HG02884 (cell line): ENCODE data around the gene GSX2.

Source experiments
- ATAC-seq: cut with Tn5 transposase; IDR thresholded peaks from one replicate; pipeline ENCODE4 v1.9.1; 2021; ENCODE audit warnings: mild to moderate bottlenecking, moderate library complexity; ENCODE audit not compliant: unreplicated experiment

GSX2 gene

DNA sequence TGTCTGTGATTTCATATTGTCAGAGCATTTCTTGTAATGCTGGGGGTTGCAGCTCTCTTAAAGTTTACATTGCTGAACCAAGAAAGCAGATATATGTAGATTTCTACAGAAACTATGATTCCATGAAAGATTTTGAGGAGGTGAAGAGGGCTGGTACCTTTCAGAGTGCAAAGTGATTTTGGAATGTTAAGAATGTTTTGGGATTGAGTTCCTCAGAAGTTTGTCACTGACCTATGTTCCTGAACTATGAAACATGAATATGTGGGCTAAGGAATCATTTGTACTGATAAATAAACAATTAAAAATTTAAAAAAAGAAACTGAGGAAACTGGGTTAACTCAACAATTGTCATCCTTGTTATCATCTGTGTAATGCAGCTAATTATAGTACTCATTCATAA lies 23.3 kb upstream of the GSX2 start:
- no peak for ATAC-seq

DNA sequence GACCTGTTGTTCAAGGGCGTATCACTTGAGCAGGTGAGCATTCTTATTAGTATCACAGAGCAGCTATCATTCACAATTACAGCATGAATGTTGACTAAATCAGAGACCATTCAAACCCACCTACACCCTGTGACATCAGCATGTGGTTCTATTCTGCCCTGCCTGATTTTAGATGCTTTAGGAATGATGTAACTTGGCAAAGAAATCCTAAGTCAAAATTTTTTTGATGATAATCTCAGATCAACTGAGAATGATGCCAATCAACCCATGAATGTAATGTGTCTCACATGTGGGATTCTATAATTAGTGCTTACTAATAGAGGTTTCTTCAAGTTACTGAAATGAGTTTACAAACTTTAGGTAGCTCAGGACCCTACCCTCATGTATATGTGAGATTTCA lies 22.2 kb upstream of the GSX2 start:
- no peak for ATAC-seq

DNA sequence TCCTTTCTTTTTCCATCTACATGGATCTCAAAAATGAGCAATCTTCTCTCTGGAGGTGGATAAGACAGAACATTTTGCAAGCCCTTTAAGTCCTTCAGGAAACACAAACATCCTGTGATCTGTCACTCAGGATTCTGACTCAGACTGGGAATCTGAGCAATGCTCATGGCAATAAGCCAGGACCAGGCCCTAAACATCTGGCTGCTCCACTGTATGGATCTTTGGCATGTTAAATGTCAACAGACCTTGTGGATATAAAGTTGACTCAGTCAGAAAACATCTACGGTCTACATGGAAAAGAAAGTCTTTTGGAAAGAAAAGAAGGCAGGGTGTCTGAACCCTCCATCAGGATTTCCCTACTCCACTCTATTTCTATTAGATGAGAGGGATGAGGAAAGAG lies 17.8 kb upstream of the GSX2 start:
- no peak for ATAC-seq

DNA sequence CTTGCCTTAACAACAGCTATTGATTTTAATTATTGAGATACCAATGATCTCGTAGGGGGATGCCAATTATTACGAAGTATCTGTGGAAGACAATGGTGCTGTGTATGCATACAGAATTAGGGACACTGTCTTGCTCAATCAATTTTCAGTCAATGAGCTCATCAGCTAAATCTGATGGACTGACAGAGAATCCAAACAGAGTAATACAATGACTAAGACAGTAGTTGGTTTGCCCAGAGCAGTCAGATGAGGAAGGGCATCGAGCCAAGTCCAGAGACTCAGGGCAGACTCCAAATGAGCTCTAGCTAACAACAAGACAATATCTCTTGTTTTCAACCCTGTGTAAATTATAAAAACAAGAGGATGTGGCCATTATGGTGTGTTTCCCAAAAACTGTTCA lies 14.7 kb upstream of the GSX2 start:
- ATAC-seq, result no peak

DNA sequence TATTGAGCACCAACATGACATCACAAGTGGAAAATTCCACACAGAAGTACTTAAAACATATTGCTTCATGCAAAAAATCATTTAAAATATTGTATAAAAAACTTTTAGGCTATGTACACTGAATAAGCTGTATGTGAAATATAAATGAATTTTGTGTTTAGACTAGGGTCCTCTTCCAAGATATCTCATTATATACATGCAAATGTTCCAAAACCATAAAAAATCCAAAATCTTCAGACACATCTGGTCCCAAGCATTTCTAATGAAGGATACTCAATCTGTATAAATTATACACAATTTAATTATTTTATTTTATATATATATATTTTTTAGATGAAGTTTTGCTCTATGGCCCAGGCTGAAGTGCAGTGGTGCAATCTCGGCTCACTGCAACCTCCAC lies 10.1 kb upstream of the GSX2 start:
- ATAC-seq, result no peak

DNA sequence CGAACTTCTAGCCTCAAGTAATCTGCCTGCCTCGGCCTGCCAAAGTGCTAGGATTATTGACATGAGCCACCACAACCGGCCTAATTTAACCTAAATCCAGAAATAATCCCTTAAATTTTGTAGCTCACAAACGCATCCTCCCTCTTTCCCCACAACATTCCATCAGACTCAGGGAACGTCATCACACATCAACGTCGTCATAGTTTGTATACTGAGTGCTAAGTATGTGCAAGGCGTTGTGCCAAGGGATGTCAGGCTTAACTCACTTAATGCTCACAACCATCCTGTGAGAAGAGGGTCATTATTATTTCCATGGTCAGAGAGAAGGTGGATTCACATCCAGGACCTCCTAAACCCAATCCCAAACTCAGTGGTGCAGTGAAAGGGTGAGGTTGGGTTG lies 9.6 kb upstream of the GSX2 start:
- ATAC-seq, result no peak

DNA sequence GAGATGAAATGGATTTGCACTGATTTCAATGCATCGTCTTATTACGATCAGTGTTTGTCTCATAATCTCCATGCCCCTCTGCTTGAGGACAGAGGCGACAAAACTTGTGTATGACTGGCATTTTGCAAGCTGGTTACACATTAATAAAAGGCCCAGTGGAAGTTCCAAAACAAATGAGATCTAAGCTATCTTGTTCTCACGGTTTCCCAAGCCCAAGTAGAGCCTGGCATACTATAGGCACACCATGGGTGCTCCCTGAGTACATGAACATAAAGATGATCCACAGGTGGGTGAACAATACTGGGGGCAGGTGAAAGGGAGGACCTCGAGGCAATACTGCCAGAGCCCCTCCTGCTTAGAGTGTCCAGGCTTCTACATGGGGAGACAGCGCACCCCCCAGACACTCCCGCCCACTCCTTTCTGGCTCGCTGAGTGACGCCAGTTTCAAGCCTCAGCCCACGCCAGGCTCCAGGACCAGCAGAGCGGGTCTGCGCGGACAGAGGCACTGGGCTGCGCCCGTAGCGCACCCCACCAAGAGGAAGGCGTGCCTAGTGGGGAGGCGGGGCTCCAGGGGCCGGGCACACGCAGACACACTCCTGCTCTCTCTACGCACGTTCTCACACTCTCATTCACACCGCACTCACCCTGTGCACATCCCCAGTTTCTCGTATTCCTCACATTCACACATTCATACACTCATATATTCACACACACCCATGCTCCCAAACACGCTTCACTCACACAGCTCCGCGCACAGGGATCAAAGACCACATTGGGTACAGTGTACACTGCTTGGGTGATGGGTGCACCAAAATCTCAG lies 8.9 kb upstream of the GSX2 start:
- peak; percentile 50 for ATAC-seq

DNA sequence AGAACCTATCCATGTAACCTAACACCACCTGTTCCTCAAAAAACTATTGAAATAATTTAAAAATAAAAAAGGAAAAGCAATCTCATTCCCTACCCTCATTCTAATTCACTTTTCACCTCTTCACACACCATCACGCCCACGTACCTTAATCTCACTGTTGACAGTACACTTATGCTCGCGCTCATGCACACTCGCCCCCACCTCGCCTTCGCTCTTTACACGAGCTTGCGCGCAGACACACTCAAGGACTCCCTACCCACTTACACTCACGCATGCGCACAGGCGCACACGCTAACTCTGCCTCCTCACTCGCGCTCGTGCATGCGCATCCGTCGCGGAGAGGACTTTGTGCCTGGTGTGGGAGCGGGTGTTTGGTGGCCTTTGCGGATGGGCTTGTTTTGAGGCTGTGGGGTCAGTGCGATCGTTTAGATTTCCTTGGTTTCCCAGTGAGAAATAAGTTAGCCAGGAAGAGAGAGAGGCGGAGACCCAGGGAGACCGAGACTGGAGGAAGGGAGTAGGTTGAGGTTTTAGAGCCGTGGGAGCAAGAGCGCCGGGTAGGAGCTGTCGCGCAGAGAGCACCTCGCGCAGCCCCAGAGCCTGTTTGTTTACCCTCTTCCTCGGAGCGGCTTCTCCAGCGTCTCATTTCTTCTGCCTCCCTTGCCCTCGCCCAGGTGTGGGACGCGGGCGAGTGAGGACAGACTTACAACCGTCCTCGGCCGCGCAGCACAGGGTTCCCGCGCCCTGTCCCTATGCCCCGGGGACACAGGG lies 8.1 kb upstream of the GSX2 start:
- ATAC-seq, result peak; percentile 79

DNA sequence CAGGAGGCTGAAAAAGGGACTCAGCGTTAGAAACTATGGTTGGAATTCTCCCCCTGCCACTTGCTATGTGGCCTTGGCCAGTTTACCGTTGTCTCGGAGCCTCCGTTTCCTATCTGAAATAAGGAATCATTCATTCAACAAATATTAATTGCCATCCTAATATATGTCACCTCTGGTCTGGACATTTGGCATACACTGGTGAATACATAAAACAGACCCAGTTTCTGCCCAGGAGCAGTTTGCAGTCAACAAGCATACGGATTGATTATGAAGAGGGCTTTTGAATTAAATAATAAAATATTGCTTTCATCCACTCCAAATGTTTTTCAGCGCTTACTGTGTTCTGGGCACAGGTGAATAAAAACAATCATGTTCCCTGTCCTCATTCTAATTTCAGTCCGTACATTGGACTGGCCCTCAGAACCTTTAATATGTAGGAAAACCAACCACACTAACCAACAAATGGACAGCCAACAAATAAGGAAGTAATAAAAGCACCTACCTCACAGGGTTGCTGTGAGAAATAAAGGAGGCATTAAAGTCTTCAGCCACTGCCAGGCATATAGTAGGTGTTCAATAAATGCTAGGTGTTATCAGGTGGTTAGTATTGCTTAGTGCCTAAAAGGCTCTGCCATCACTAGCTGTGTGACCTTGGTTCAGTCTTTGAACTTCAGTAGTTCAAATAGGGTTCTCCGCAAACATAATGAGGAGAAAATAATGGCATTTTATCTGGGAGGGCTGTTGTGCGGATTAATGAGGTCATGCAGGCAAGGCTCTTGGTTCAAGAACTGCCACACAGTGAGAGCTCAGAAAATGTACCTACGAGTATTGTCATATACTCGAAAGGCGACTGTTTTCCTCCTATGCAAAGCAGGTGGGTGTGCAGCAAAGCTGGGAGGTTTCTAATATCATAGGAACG lies 7.3 kb upstream of the GSX2 start:
- no peak for ATAC-seq

DNA sequence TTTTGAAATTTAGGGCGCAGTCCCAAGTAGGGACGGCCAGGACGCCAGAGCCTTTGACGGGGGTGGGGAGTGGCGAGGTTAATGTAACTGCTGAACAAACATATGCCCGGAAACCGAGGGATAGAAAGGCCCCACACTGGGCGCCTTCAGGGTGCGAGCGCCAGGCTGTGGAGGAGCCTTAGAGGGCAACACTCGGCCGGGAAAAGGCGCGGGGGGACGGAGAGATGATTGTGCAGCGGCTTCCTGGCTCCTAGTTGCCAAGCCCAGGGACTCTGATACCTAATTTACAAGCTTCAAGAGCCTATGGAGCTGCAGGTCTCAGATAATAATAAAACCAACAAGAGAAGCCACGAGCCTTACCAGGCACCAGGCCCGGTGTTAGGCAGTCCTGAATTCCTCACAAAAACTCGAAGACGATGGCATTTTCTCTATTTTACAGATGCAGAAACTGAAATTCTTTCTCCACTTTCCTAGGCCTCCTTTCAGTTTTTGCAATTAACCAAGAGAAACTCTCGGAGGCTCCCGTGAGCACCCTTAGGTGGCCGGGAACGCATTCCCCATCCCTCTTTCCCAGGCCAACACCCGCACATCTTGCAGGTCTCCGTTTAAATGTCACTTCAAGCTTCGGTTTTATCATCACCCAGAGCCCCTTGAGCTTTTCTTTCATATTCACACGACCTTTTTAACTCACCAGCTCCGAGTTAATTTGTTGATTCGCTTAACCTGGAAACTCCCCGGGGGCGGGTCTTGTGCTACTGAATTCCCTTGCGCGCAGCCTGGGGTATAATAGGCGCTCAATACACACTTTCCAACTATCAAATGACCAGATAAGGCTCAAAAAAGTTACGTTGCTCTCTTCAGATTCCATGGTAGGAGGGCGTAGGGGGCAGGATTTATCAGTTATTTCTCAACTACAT lies 6.4 kb upstream of the GSX2 start:
- no peak for ATAC-seq

DNA sequence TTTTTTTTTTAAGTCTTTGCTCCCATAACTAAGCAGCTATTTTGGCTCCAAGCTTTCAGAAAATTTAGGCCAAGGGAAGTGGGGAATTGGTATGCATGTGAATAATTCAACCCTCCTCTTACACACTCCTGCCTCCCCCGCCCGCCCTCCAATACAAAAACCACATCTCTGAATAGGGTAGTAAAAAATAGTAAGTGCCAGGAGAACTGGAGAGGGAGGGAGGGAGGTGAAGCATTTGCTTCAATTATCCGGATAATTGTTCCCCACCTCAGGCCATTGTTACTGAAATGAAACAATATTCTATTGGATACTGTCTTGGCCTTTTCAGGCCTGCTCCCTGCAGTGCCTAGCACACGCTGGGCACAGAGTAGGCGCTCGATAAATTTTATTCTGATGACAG lies 5.5 kb upstream of the GSX2 start:
- ATAC-seq, result no peak

DNA sequence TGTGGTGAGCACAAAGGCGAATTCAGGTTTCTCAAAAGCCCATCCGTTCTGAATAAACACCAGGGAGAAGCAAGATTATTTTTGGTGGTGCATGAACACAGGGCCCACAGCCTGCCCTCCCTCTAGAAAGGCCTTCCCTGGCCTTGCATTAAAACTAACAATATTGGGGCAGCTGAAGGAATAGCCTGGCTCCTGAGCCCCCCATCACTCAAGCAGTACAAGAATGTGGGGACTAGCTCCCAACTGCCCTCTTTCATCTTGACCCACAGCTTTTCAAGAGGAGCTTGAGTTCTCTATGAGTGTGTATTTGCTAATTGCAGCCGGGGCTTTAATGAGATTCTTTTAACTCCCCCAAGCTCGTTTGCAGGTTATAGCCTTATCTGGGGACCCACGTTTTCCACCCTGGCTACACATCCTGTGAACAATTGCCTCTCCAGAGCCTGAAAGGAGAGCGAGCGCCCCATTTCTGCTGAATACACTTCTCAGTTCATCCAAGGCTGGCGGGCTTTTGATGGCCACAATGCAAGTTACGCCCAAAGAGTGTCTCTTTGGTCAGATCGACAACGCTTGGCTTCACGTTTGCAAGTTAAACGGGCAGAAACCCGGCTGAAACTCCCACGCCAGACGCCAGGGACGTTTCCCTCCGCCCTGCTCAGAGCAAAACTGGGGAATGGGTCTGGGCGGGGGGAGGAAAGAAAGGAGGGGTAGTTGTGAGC lies 4.7 kb upstream of the GSX2 start:
- no peak for ATAC-seq

DNA sequence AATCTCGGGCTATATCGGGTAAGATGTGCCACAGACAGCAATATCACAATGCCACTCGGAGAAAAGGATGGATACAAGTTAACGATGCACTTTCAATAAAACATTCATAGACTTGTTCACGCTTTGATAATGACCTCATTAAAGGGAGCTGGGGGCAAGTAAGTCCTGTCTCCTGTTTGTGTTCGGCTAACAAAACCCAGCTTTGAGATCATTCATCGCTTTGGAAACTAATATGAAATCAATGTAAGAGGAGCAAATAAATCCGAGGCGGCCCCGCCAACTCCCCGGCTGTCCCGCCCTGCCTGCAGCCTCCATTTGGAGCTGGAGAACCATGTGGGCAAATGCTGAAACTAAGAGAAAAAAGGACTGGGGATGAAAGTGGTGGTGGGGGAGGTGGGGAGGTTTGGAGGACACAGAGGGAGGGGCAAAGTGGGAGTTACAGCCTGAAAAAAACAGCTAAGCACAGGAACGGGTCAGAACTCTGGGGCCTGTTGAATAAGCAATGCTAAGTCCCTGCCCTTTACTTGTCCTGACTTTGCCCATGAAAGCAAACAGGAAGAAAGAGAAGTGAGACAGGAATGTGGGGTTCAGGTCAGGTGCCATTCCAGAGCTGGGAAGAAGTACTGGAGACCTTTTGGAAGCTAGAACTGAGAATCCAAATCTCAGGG lies 3.5 kb upstream of the GSX2 start:
- no peak for ATAC-seq

DNA sequence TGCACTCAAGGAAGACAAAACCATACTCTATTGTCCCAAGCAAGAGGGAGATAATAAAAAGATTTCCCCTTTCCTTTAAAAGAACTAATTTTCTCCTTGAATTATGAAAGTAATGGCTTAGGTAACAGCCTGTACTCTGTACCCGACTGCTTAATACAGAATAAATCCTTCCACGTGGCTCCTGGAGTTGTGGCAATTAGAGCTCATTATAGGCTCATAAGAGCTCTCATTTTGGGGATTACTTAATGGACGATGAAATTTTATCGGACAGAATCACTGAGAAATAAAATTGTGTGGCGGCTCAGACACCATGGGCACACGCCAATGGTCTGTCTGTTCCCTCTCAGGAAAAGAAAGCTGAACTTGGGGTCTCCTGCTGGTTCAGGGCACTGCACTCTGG lies 2.8 kb upstream of the GSX2 start:
- no peak for ATAC-seq

DNA sequence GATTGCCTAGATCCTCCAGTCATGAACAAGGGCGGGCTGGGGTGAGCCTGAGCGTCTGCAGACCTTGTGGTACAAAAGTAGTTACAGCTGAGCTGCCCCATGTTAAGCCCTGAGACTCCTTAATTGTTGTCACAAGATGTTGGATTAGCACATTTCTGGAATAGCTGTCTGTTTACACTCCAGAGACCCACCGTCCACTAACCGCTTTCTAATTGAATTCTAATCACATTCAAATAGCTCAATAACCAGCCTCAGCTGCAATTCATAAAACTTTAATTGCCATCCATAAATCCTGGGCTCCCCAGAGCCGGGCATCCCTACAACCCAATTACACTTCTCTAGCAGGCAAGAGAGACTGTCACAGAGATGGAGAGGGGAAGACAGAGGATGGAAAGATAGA lies 1.6 kb upstream of the GSX2 start:
- no peak for ATAC-seq

DNA sequence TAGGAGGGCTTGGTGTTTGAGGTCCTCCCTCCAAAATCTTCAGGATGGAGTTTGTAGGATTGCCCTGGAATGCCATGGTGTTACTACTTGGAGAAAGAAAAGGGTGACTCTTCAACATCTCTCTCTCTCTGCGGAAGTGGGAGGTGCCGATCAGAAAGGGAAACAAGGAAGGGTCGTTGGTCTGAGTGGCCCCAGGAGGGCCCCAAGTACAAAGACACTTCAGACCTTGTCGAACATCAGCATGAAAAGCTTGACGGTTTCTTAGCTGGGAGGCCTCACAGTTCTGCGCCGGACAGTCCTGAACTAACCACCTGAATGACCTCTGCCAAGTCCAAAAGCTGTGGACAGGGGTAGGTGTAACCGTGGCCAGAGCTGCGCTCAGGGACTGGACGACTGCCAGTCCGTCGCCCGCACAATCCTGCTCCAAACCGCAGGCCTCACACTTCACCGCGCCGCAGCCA lies 646 bp upstream of the GSX2 start:
- ATAC-seq, result no peak

DNA sequence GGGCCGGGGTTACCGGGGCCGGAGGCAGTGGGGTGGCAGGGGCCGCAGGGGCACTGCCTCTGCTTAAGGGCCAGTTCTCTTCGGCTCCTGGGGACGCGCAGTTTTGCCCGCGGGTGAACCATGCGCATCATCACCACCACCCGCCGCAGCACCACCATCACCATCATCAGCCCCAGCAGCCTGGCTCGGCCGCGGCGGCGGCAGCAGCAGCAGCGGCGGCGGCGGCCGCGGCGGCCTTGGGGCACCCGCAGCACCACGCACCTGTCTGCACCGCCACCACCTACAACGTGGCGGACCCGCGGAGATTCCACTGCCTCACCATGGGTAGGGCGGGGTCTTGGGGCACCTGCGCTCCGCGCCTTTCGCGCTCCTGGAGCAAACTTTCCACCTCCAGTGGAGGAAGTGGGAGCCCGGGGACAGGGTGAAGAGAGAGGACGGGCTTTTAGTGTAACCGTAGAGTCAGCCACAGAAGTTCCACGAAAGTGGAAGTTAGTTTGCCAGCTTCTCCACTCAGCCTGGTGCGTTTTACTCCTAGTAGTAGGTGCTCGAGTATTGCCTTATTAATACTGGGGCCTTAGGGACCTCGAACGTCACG lies 729 bp downstream of the GSX2 start:
- no peak for ATAC-seq

DNA sequence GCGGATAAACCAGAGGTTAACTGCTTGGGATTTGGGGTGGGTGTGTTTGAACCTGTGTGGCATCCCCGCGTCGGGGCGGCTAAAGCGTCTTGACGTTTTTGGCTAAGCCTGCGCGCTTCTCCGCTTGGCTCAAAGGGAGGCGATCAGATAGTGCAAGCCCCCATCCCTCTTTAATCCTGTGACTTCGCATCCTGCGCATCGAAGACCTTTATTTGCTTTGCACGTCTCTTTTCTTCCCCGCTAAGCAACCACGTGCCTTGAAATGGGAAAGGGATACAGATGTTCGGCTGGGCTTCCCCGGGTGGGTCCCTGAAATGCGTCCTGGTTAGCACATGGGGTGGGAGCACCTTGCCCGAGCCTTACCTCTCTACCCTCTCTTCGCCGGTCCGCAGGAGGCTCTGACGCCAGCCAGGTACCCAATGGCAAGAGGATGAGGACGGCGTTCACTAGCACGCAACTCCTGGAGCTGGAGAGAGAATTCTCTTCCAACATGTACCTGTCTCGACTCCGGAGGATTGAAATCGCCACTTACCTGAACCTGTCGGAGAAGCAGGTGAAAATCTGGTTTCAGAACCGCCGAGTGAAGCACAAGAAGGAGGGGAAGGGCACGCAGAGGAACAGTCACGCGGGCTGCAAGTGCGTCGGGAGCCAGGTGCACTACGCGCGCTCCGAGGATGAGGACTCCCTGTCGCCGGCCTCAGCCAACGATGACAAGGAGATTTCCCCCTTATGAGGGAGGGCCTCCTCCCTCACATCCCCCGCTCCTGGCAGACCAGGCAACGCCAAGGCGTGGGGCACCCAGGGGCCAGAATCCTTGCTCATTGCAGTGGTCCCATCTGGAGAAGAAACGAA lies 1.5 kb downstream of the GSX2 start:
- no peak for ATAC-seq
